Epithelial cell of esophagus (primary cell): ENCODE measurements around the gene CCDC30.

ENCODE experiments used
- DNase-seq: peaks from one replicate; pipeline ENCODE4 v3.0.0; 2010; ENCODE audit warnings: low read depth
- H3K4me3 ChIP-seq: 2 replicates; pipeline ENCODE4 v1.5.1; 2011; ENCODE audit warnings: mild to moderate bottlenecking, low read length, control low read depth
- CTCF ChIP-seq: IDR thresholded peaks from 2 replicates; pipeline ENCODE4 v1.5.1; 2011; ENCODE audit warnings: low read depth, mild to moderate bottlenecking, low read length, control low read depth, inconsistent platforms; ENCODE audit not compliant: insufficient read depth; ENCODE audit errors: missing control alignments

CCDC30 gene

DNA sequence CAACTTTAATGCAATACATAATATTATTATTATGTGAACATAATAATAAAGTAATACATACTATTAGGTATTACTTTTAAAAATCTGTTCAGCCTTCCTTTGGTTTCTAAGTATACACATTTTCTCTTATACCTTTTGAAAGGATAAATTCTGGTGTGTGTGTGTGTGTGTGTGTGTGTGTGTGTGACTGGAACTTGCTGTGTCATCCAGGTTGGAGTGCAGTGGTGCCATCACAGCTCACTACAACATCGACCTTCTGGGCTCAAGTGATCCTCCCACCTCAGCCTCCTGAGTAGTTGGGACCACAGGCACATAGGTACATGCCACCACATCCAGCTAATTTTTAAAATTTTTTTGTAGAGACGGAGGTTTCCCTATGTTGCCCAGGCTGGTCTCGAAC is 88.5 kb downstream of the CCDC30 start:
- no peak for TF ChIP-seq CTCF
- H3K4me3 ChIP-seq: no peak overlapping the region
- DNase-seq: no peak

GRCh38 chr1:42552636-42553035 is 89.5 kb downstream of the CCDC30 start:
- DNase-seq: no peak
- TF ChIP-seq CTCF: no peak

DNA sequence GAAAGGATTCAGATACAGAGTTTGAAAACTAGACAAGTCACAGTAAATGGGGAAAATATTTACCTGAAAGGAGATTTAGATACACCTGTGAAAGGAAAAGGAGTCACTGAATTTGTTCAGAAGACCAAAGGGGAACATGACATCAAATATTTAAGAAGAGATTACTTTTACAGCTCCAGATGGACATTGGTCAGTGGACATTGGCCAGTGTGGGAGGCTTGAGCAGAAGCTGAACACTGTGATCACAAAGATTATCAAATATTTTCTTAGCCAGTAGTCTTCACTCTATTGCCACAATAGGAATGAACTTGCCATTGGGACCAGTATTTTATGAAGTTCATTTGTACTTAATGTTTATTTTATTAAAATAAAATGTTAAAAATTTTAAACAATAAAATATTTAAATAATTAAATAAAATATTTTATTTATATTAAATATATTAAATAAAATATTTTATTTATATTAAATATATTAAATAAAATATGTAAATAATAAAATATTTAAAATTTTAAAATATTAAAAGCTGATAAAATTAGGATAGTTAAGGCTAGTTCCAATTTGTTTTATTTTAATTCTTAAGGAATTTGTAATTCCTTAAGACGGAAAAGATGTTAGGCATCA is 94.3 kb downstream of the CCDC30 start:
- H3K4me3 ChIP-seq: no peak overlapping the region
- TF ChIP-seq CTCF: no peak
- no peak for DNase-seq

More at GRCh38 chr1:42552636-42553035, 89.5 kb downstream of the CCDC30 start:
- no peak overlapping the region for H3K4me3 ChIP-seq

GRCh38 chr1:42567038-42567437 is 104.0 kb downstream of the CCDC30 start:
- no peak for DNase-seq
- H3K4me3 ChIP-seq: no peak overlapping the region
- TF ChIP-seq CTCF: no peak

DNA sequence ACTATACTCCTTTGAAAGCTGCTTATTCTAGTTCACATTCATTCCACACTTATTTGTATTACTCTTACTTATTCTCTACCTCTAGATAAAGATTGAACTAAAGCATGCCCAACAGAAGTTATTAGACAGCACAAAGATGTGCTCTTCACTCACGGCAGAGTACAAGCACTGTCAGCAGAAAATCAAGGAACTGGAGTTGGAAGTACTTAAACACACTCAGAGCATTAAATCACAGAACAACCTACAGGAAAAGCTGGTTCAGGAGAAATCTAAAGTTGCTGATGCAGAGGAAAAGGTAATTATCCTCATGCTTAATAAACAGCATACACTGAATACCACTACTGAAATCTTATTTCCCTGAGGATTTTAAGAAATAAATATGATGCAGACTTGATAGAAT is 113.8 kb downstream of the CCDC30 start:
- H3K4me3 ChIP-seq: no peak overlapping the region
- no peak for TF ChIP-seq CTCF
- DNase-seq: no peak

DNA sequence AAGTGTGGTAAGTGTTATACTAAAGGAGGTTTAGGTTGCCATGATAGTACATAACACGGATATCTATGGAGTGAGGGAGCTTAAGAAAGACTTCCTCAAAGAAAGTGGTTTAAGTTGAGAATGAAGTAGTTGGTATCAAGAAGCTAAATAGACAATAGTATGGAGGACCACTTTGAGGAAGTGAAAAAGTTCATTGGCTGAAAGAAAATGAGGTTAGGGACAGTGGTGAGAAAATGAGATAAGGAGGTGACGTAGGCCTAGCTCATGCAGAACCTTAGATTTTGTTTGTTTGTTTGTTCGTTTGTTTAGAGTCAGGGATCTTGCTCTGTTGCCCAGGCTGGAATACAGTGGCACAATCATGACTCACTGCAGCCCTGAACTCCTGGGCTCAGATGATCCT is 122.9 kb downstream of the CCDC30 start:
- H3K4me3 ChIP-seq: no peak overlapping the region
- no peak for DNase-seq
- no peak for TF ChIP-seq CTCF

DNA sequence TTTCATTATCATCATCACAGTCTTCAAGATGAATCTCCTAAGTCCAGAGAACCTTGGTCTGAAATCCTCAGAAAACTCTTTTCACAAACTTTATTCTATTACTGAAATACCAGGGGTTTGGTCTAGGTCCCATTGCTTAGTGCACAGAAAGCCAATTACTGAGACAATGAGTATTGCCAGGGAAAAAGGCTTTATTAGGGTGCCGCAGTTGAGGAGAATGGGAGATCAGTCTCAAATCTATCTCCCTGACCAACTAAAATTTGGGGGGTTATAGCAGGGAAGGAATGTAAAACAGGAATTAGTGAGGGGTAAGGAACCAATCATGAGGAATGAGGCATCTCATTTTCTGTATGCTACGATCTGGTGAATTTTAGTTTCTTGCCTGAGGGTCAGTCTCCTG is 124.7 kb downstream of the CCDC30 start:
- no peak overlapping the region for H3K4me3 ChIP-seq
- no peak for DNase-seq
- TF ChIP-seq CTCF: no peak
